Astrocyte (in vitro differentiated cells and primary cell): ENCODE measurements around the gene TNNC2.

Experiments
- CTCF ChIP-seq: IDR thresholded peaks from 2 replicates; pipeline ENCODE4 v1.5.1; 2011; ENCODE audit warnings: low read depth, mild to moderate bottlenecking, inconsistent platforms, low read length, moderate library complexity; ENCODE audit not compliant: insufficient read depth
- EZH2 ChIP-seq: IDR thresholded peaks from 2 replicates; pipeline ENCODE4 v1.6.1; 2012; ENCODE audit warnings: mild to moderate bottlenecking, low read length, inconsistent platforms; ENCODE audit not compliant: insufficient read depth

DNA sequence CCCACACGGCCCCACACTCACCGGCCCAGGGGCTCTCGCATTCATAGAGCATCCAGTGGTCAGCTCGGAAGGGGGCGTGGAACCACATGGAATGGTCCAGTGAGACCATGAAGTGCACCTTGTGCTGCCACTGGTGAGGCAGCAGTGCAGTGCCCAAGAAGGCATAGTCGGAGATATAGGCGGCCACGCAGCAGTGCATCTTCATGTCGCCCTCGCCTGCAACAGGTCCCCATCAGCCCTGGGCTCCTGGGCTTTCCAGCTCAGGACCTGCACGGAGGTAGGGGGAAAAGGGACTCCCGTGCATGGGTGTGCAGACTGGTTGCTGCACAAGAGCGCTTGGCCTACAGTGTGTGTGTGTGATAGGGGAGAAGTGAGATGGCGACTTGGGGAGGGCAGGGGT, 16.4 kb upstream of the TNNC2 start:
- TF ChIP-seq EZH2 (no peak), CTCF (no peak)
